Type B pancreatic cell (in vitro differentiated cells): Measurements from ENCODE around the gene ARHGEF17. TPM values are rescaled to one million over a fixed set of nuclear protein-coding genes. Genes with fewer than 3 reads are reported as not detected.
"Not testable (repeated sequence)": the region's sequence is repeated elsewhere in the genome, so short reads cannot be mapped to it uniquely, and the experiment has no call there.

ENCODE experiments used
- DNase-seq: peaks from one replicate; pipeline ENCODE4 v3.0.0; 2021; ENCODE audit warnings: mixed read lengths; ENCODE audit not compliant: unreplicated experiment; ENCODE audit errors: extremely low spot score
- H3K27ac Mint-ChIP-seq: 2 replicates; pipeline ENCODE4 v1.8.0; 2021; ENCODE audit warnings: mild to moderate bottlenecking, mixed read lengths
- H3K27me3 Mint-ChIP-seq: 2 replicates; pipeline ENCODE4 v1.8.0; 2021; ENCODE audit warnings: mixed read lengths
- H3K36me3 Mint-ChIP-seq: 2 replicates; pipeline ENCODE4 v1.8.0; 2021; ENCODE audit warnings: mixed read lengths
- H3K4me1 Mint-ChIP-seq: one replicate; pipeline ENCODE4 v1.8.0; 2021; ENCODE audit warnings: mixed read lengths; ENCODE audit not compliant: unreplicated experiment
- H3K4me3 Mint-ChIP-seq: 2 replicates; pipeline ENCODE4 v1.8.0; 2021; ENCODE audit warnings: mild to moderate bottlenecking, mixed read lengths
- H3K9me3 Mint-ChIP-seq: 2 replicates; pipeline ENCODE4 v1.8.0; 2021; ENCODE audit warnings: mixed read lengths
- total RNA-seq: library from RNA; stranded (reverse); gene quantifications from 2 replicates; pipeline ENCODE4 v1.2.1, GENCODE V29; 2021; ENCODE audit warnings: low replicate concordance
- TF ChIP-seq, protein P1 (sequence below): fragments of 200-600 bp; sonication (generic); conservative IDR thresholded peaks from 2 replicates; pipeline ENCODE4 v1.5.0; 2021; ENCODE audit warnings: antibody characterized with exemption, mild to moderate bottlenecking

ARHGEF17 gene
- total RNA-seq, 1 donor from 2014 or later = 69.7 TPM

DNA sequence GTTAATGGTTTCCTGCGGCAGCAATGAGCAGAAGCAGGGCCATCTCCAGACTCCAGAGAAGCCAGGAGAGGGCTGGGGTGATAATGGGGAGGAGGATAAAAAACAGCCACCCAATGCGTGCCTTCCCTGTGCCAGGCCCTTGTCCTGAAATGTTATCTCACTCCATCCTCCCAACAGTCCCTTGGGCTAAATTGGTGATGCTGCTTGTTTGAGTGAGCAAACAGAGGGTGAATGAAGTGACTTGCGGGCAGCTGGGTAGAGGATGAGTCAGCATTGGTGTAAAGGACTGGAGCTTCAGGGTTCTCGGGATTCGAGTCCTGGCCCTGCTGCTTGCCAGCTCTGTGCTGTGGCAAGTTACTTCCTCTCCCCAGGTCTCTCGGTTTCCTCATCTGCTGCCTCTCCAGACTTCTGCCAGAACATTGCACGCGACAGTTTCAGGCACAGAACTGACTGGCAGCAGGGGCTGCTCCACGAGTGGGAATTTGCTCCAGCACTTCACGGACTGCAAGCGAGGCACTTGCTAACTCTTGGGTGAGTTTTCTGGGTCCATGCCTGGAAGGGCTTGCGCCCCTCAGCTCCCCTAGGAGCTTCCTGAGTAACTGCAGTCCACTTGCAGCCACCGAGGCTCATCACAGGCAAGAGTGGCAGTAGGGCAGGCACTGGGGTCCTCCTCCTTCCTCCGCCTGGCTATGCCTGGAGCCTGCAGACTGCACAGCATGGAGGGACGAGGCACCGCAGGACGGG, 36.0 kb upstream of the ARHGEF17 start, which contains the start of gene P2RY6:
P2RY6 (plus strand) TSS at position 403 of the 744 bp plus-strand sequence. CDS start 24,181 bp downstream, outside the sequence.
- no peak for DNase-seq
- peaks cover 43% of the 10 kb centered on the region for H3K4me1 Mint-ChIP-seq

DNA sequence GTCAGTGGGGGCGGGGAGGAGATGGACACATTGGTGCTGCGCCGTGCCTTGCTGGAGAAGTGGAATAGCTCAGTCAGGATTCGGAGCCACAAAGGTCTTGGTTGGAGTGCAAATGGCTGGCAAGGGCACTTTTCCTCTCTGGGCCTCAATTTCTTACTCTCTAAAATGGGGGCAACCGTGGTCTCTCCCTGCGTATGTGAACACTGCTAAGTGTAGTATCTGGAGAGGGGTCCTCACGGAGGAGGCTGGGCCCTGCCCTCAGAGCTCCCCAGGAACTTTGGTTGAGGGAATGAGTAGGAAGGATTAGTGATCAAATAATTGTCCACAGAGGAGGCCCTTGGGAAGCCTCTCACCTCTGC, 35.4 kb upstream of the ARHGEF17 start:
- no peak for DNase-seq
- no peaks in the 10 kb centered on the region for H3K9me3 Mint-ChIP-seq
- H3K4me1 Mint-ChIP-seq = peaks cover 43% of the 10 kb centered on the region
- no peaks in the 10 kb centered on the region for H3K36me3 Mint-ChIP-seq
- TF ChIP-seq, protein P1, sequence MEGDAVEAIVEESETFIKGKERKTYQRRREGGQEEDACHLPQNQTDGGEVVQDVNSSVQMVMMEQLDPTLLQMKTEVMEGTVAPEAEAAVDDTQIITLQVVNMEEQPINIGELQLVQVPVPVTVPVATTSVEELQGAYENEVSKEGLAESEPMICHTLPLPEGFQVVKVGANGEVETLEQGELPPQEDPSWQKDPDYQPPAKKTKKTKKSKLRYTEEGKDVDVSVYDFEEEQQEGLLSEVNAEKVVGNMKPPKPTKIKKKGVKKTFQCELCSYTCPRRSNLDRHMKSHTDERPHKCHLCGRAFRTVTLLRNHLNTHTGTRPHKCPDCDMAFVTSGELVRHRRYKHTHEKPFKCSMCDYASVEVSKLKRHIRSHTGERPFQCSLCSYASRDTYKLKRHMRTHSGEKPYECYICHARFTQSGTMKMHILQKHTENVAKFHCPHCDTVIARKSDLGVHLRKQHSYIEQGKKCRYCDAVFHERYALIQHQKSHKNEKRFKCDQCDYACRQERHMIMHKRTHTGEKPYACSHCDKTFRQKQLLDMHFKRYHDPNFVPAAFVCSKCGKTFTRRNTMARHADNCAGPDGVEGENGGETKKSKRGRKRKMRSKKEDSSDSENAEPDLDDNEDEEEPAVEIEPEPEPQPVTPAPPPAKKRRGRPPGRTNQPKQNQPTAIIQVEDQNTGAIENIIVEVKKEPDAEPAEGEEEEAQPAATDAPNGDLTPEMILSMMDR = no peak
- peak overlapping the region; percentile 91 for H3K27ac Mint-ChIP-seq
- peak overlapping the region; percentile 44 for H3K4me3 Mint-ChIP-seq
- no peaks in the 10 kb centered on the region for H3K27me3 Mint-ChIP-seq

More for the DNA sequence above, 36.0 kb upstream of the ARHGEF17 start, which contains the start of gene P2RY6:
- no peaks in the 10 kb centered on the region for H3K27me3 Mint-ChIP-seq
- H3K36me3 Mint-ChIP-seq = no peaks in the 10 kb centered on the region
- peak within 1 kb of the TSS; percentile 91 for H3K27ac Mint-ChIP-seq
- no peaks in the 10 kb centered on the region for H3K9me3 Mint-ChIP-seq
- TF ChIP-seq, protein P1 = no peak
- H3K4me3 Mint-ChIP-seq = peak within 1 kb of the TSS; percentile 69

DNA sequence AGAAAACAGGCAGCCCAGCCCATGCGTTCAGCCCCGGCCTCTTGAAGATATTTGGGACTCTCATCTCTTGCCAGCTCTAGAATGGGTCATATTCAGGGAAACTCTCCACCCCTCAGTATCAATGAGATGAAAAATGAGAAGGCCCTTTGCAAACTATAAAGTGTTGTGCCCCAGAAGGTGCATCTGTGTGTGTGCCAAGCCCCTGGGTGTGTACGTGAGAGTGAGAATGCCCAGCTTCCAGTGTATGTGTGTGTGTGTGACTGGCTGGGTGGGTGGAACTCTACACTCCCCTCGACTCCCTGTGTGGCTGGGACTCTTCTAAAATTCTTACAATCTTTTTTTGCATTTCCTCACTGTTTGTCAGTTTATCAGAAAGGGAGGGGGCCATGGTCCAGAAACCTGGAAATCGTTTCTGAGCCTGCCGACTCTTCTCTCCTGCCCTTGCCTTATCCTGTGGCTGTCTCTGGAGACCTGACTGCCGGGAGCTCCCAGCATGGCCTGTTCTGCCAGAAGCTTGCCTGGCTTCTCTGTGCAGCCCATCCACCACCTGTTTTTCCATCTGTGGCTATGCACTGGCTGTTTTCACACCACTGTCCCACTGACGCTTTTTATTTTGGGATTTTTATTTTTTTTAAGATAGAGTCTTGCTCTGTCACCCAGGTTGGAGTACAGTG, 34.7 kb upstream of the ARHGEF17 start:
- TF ChIP-seq, protein P1 = no peak

DNA sequence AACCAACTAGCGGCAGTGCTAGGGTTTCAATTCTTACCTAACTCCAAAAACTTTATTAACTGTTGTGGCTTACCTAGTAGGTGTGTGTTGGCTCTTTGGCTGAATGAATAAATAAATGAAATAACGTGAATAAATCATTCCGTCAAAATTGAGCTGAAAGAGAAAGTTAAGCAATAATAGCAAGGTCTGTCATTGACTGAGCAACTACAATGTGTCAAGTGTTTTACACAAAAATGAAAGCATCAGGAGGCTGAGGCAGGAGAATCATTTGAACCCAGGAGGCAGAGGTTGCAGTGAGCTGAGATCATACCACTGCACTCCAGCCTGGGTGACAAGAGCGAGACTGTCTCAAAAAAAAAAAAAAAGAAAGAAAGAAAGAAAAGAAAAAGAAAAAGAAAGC, 33.9 kb upstream of the ARHGEF17 start:
- Mint-ChIP-seq H3K4me1 (peaks cover 43% of the 10 kb centered on the region), H3K4me3 (peak overlapping the region; percentile 4), H3K27ac (peak overlapping the region; percentile 91)
- H3K27me3 Mint-ChIP-seq, DNase-seq, H3K9me3 Mint-ChIP-seq, H3K36me3 Mint-ChIP-seq: not testable (repeated sequence)

More for the DNA sequence above, 34.7 kb upstream of the ARHGEF17 start:
- Mint-ChIP-seq H3K4me1 (peaks cover 43% of the 10 kb centered on the region), H3K27ac (peak overlapping the region; percentile 91), H3K4me3 (peak overlapping the region; percentile 69), H3K27me3 (no peaks in the 10 kb centered on the region), H3K9me3 (no peaks in the 10 kb centered on the region), H3K36me3 (no peaks in the 10 kb centered on the region)
- DNase-seq = no peak

DNA sequence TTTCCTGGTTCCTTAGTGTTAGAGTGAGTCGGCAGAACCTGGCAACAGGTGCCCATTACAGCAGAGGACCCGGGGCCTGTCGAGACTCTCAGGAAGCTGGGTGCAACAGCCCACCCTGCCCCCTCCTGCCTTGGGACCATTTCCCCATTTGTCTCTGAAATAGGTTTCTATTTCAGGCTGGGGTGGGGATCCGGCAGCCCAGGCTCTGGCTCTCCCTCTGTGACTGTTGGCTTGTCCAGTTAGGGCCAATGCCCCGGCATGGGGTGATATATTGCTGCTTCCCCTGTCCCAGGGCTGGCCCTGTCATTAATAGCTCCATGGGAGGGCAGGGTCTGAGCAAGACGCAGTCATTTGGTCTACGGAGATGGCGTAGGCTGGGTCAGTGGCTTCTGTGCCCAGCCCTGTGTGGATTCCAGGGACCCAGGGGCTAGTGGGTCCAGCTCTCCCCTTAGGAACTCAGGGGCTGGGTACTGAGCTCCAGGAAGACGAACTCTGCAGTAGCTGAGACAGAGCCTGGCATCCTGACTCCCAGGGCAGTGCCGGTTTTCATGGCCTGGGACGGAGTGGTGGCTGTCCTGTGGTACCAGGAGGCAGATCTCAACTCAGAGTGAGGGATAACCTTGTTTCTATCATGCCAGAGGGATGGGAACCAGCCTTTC, 33.2 kb upstream of the ARHGEF17 start:
- Mint-ChIP-seq H3K4me3 (peak overlapping the region; percentile 67), H3K36me3 (no peaks in the 10 kb centered on the region), H3K4me1 (peaks cover 38% of the 10 kb centered on the region), H3K27ac (peak overlapping the region; percentile 71), H3K27me3 (no peaks in the 10 kb centered on the region), H3K9me3 (no peaks in the 10 kb centered on the region)
- DNase-seq = no peak
- TF ChIP-seq, protein P1 = no peak
